ENCODE measurements around the gene TRPV6.

TRPV6 gene

GRCh38 chr7:142851919-142852318 is 33.6 kb downstream of the TRPV6 start:
- Histone ChIP-seq H3K4me3 (ENCODE audit: low read depth, low read length) (no peak overlapping the region), H3K36me3 (replicated peaks) (no peaks in the 10 kb centered on the region), H3K27me3 (replicated peaks) (no peaks in the 10 kb centered on the region), H3K27ac (no peak overlapping the region)
- in situ Hi-C loops (cut with HindIII; ENCODE audit: low pct_ligation_motif_present, low sequenced_read_pairs): no loop called here
- no peak for DNase-seq
- TF ChIP-seq CTCF (IDR thresholded peaks at IDR 0.05; ENCODE audit: low read depth, low read length, missing control alignments): no peak

GRCh38 chr7:142851269-142851668 is 34.3 kb downstream of the TRPV6 start:
- no peak for TF ChIP-seq CTCF (IDR thresholded peaks at IDR 0.05; ENCODE audit: low read depth, low read length, missing control alignments)
- Histone ChIP-seq H3K4me3 (ENCODE audit: low read depth, low read length) (no peak overlapping the region), H3K36me3 (replicated peaks) (no peaks in the 10 kb centered on the region), H3K27ac (no peak overlapping the region), H3K27me3 (replicated peaks) (no peaks in the 10 kb centered on the region)
- in situ Hi-C loops (cut with HindIII; ENCODE audit: low pct_ligation_motif_present, low sequenced_read_pairs): no loop called here
- DNase-seq: no peak

GRCh38 chr7:142847353-142847752 is 38.2 kb downstream of the TRPV6 start:
- in situ Hi-C loops (cut with HindIII; ENCODE audit: low pct_ligation_motif_present, low sequenced_read_pairs): no loop called here
- DNase-seq: no peak
- Histone ChIP-seq H3K27ac (no peak overlapping the region), H3K4me3 (ENCODE audit: low read depth, low read length) (no peak overlapping the region), H3K36me3 (replicated peaks) (no peaks in the 10 kb centered on the region), H3K27me3 (replicated peaks) (no peaks in the 10 kb centered on the region)
- no peak for TF ChIP-seq CTCF (IDR thresholded peaks at IDR 0.05; ENCODE audit: low read depth, low read length, missing control alignments)

- in situ Hi-C loops (cut with HindIII; ENCODE audit: low pct_ligation_motif_present, low sequenced_read_pairs): no loop called here
- Histone ChIP-seq H3K27ac (no peak overlapping the region), H3K36me3 (replicated peaks) (no peaks in the 10 kb centered on the region), H3K27me3 (replicated peaks) (no peaks in the 10 kb centered on the region), H3K4me3 (ENCODE audit: low read depth, low read length) (no peak overlapping the region)
- no peak for DNase-seq
- TF ChIP-seq CTCF (IDR thresholded peaks at IDR 0.05; ENCODE audit: low read depth, low read length, missing control alignments): no peak
These were observed 43.2 kb downstream of the TRPV6 start for GRCh38 chr7:142842251-142842766.

- Histone ChIP-seq H3K27ac (no peak overlapping the region), H3K36me3 (replicated peaks) (no peaks in the 10 kb centered on the region), H3K4me3 (ENCODE audit: low read depth, low read length) (no peak overlapping the region), H3K27me3 (replicated peaks) (no peaks in the 10 kb centered on the region)
- in situ Hi-C loops (cut with HindIII; ENCODE audit: low pct_ligation_motif_present, low sequenced_read_pairs): no loop called here
- DNase-seq: no peak
- no peak for TF ChIP-seq CTCF (IDR thresholded peaks at IDR 0.05; ENCODE audit: low read depth, low read length, missing control alignments)
These were observed 46.9 kb downstream of the TRPV6 start for GRCh38 chr7:142838461-142839213.

GRCh38 chr7:142836426-142836825 is 49.1 kb downstream of the TRPV6 start:
- H3K4me3 ChIP-seq (ENCODE audit: low read depth, low read length): no peak overlapping the region
- H3K27ac ChIP-seq: no peak overlapping the region
- no peaks in the 10 kb centered on the region for H3K36me3 ChIP-seq (replicated peaks)
- no peak for TF ChIP-seq CTCF (IDR thresholded peaks at IDR 0.05; ENCODE audit: low read depth, low read length, missing control alignments)
- H3K27me3 ChIP-seq (replicated peaks): no peaks in the 10 kb centered on the region
- in situ Hi-C loops (cut with HindIII; ENCODE audit: low pct_ligation_motif_present, low sequenced_read_pairs): no loop called here
- DNase-seq: no peak
